HEK293T (cell line): ENCODE results near the gene B3GNT7.
"Not testable (repeated sequence)": the region's sequence is repeated elsewhere in the genome, so short reads cannot be mapped to it uniquely, and the experiment has no call there.

Source experiments
- CTCF ChIA-PET: fragments of 350-600 bp; formaldehyde crosslinking; extraction: SDS; loops from one replicate; lab custom pipeline; 2021; ENCODE audit warnings: antibody characterized with exemption, inconsistent platforms; lab: Yijun Ruan, JAX
- POLR2A ChIA-PET: fragments of 350-600 bp; formaldehyde crosslinking; extraction: SDS; loops from one replicate; lab custom pipeline; 2020; ENCODE audit warnings: antibody characterized with exemption, inconsistent platforms; lab: Yijun Ruan, JAX
- DNase-seq: peaks from one replicate; pipeline ENCODE4 v3.0.0; 2012; ENCODE audit warnings: mixed read lengths; ENCODE audit errors: extremely low spot score
- ARNT ChIP-seq: fragments of 450-650 bp; IDR thresholded peaks from 2 replicates; pipeline ENCODE4 v1.6.1; 2017; ENCODE audit warnings: mild to moderate bottlenecking
- BHLHE40 ChIP-seq: fragments of 450-650 bp; IDR thresholded peaks from 2 replicates; pipeline ENCODE4 v1.6.1; 2016; ENCODE audit warnings: mild to moderate bottlenecking, moderate library complexity, borderline replicate concordance
- CTBP1 ChIP-seq: fragments of 450-650 bp; IDR thresholded peaks from 2 replicates; pipeline ENCODE4 v1.6.1; 2016; ENCODE audit warnings: borderline replicate concordance
- ELF4 ChIP-seq: fragments of 450-650 bp; IDR thresholded peaks from 2 replicates; pipeline ENCODE4 v1.6.1; 2017; ENCODE audit warnings: antibody characterized with exemption
- FOXA1 ChIP-seq: fragments of 450-650 bp; IDR thresholded peaks from 2 replicates; pipeline ENCODE4 v1.6.1; 2016; ENCODE audit warnings: mild to moderate bottlenecking
- FOXK2 ChIP-seq: fragments of 450-650 bp; IDR thresholded peaks from 2 replicates; pipeline ENCODE4 v1.6.1; 2016; ENCODE audit warnings: mild to moderate bottlenecking
- FOXM1 ChIP-seq: fragments of 450-650 bp; IDR thresholded peaks from 2 replicates; pipeline ENCODE4 v1.6.1; 2017; ENCODE audit warnings: mild to moderate bottlenecking, borderline replicate concordance
- HDGF ChIP-seq: fragments of 450-650 bp; IDR thresholded peaks from 2 replicates; pipeline ENCODE4 v1.6.1; 2017; ENCODE audit warnings: antibody characterized with exemption, borderline replicate concordance
- L3MBTL2 ChIP-seq: fragments of 450-650 bp; conservative IDR thresholded peaks from 2 replicates; pipeline ENCODE4 v1.6.1; 2016; ENCODE audit warnings: mild to moderate bottlenecking
- LEF1 ChIP-seq: fragments of 450-650 bp; IDR thresholded peaks from 2 replicates; pipeline ENCODE4 v1.6.1; 2017; ENCODE audit warnings: mild to moderate bottlenecking, borderline replicate concordance
- NFRKB ChIP-seq: fragments of 450-650 bp; IDR thresholded peaks from 2 replicates; pipeline ENCODE4 v1.6.1; 2016; ENCODE audit warnings: mild to moderate bottlenecking, moderate library complexity
- PKNOX1 ChIP-seq: fragments of 450-650 bp; IDR thresholded peaks from 2 replicates; pipeline ENCODE4 v1.6.1; 2016
- SP1 ChIP-seq: fragments of 450-650 bp; IDR thresholded peaks from 2 replicates; pipeline ENCODE4 v1.6.1; 2017
- SUZ12 ChIP-seq: fragments of 450-650 bp; IDR thresholded peaks from 2 replicates; pipeline ENCODE4 v1.6.1; 2016; ENCODE audit warnings: mild to moderate bottlenecking
- TARDBP ChIP-seq: fragments of 450-650 bp; IDR thresholded peaks from 2 replicates; pipeline ENCODE4 v1.6.1; 2016
- ZNF384 ChIP-seq: fragments of 450-650 bp; IDR thresholded peaks from 2 replicates; pipeline ENCODE4 v1.6.1; 2016

The B3GNT7 gene

DNA sequence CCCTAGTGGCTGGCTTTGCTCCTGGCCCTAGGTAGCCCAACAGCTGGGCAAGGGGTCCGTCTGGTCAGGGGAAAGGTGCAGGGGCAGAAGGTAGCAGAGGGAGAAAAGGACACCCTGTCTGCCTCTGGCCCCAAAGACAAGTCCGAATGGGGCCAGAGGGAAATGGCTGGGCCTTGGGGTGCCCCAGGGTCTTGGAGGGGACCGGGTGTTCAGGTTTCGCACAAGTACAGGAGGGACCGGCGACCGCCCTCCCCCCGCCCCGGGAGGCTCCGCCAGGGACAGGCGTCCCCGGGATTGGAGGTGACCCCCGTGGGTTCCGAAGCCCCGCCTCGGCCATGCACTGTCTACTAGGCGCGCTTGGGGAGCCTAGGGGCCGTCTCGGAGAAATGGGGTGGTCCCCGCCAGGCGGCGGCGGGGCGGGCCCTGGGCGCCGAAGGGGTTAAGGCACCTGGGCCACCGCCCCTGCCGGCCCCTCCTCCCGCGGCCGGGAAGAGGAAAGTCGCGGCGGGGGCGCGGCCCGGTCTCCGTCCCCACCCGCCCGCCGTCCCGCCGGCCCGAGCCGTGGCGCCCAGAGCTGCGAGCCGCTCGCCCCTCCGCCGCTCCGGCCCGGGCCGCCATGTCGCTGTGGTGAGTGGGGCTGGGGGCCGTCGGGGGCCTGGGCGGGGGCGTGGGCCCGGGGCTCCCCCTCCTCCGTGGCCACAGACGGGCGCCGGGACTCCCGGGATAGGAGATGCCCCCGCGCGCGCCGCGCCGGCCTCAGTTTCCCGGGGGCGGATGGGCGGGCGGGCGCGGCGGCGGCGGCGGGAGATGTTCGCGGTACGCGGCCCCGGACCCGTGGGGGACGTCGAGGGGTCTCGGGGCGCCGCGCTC is at the start of gene B3GNT7:
TSS of gene B3GNT7 (plus strand) at position 523 of the 870 bp plus-strand sequence. CDS start at position 617, 94 bp downstream.
- no peak for TF ChIP-seq TARDBP
- no peak for TF ChIP-seq FOXA1
- no peak for TF ChIP-seq PKNOX1
- no peak for TF ChIP-seq SP1
- no peak for TF ChIP-seq L3MBTL2
- TF ChIP-seq CTBP1 = no peak
- ChIA-PET CTCF (no interaction called here), POLR2A (no interaction called here)
- no peak for DNase-seq

GRCh38 chr2:231347081-231347480 is 48.4 kb upstream of the B3GNT7 start:
- POLR2A ChIA-PET = no interaction called here
- CTCF ChIA-PET = no interaction called here
- TF ChIP-seq TARDBP (no peak), HDGF (no peak), FOXK2 (no peak), ZNF384 (no peak), FOXA1 (no peak), CTBP1 (no peak), NFRKB (no peak), FOXM1 (no peak), L3MBTL2 (no peak), SUZ12 (no peak), BHLHE40 (no peak), ARNT (no peak), PKNOX1 (no peak), SP1 (no peak)
- DNase-seq = no peak

DNA sequence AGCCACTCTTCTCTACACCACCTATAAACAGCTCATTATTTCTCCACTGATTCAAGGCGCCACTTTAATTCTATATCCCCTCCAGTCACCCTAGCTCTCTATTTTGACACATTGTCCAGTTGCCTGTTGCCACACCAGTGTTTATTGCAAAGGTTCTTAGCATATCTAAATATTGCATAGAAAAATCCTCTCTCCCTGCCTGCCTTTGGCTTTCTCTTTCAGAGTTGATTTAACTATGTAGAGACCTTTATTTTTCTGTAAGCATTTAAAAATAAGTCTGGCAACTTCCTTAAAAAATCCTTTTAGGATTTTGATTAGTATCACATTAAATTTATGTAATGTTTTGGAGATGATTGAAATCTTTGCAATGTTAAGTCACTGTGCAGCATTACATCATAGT is 47.9 kb upstream of the B3GNT7 start:
- TF ChIP-seq ELF4 (no peak), CTBP1 (no peak), LEF1 (no peak), ZNF384 (no peak), FOXA1 (no peak), L3MBTL2 (no peak), BHLHE40 (no peak), ARNT (no peak), HDGF (no peak), FOXM1 (no peak), SP1 (no peak), PKNOX1 (no peak), SUZ12 (no peak), NFRKB (no peak), TARDBP (no peak), FOXK2 (no peak)
- CTCF ChIA-PET = no interaction called here
- no peak for DNase-seq
- POLR2A ChIA-PET = no interaction called here

GRCh38 chr2:231348173-231348572 is 47.3 kb upstream of the B3GNT7 start:
- POLR2A ChIA-PET = no interaction called here
- TF ChIP-seq FOXK2 (no peak), SUZ12 (no peak), PKNOX1 (no peak), NFRKB (no peak), FOXA1 (no peak), ARNT (no peak), ELF4 (no peak), BHLHE40 (no peak)
- no peak for DNase-seq
- CTCF ChIA-PET = no interaction called here

DNA sequence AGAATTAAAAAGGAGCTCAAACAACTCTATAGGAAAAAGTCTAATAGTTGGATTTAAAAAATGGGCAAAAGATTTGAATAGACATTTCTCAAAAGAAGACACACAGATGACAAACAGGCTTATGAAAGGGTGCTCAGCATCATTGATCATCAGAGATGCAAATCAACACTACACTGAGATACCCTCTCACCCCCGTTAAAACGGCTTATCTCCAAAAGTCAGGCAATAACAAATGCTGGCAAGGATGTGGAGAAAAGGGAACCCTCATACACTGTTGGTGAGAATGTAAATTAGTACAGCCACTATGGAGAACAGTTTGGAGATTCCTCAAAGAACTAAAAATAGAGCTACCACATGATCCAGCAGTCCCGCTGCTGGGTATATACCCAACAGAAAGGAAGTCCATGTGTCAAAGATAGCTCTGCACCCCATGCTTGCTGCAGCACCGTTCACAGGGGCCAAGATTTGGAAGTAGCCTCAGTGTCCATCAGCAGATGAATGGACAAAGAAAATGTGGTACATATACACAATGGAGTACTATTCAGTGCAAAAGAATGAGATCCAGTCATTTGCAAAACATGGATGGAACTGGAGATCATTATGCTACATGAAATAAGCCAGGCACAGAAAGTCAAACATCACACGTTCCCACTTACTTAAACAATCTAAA is 46.7 kb upstream of the B3GNT7 start:
- TF ChIP-seq ZNF384 (no peak), FOXM1 (no peak), PKNOX1 (no peak), LEF1 (no peak), BHLHE40 (no peak), FOXK2 (no peak), NFRKB (no peak), SUZ12 (no peak), ELF4 (no peak), FOXA1 (no peak), CTBP1 (no peak), SP1 (no peak), L3MBTL2 (no peak), ARNT (no peak)
- DNase-seq = no peak
- ChIA-PET CTCF (no interaction called here), POLR2A (no interaction called here)

DNA sequence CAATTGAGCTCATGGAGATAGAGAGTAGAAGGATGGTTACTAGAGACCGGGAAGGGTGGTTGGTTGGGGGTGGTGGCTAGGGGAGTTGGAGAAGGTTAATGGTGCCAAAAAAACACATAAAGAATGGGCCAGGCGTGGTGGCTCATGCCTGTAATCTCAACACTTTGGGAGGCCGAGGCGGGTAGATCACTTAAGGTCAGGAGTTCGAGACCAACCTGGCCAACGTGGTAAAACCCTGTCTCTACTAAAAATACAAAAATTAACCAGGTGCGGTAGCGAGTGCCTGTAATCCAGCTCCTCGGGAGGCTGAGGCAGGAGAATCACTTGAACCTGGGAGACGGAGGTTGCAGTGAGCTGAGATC is 46.2 kb upstream of the B3GNT7 start:
- POLR2A ChIA-PET, CTCF ChIA-PET: not testable (repeated sequence)

More for the DNA sequence above, 46.2 kb upstream of the B3GNT7 start:
- DNase-seq = not testable (repeated sequence)
